G401.6 (cell line): Measurements from ENCODE around the gene HDAC6.
"Not testable (repeated sequence)": the region's sequence is repeated elsewhere in the genome, so short reads cannot be mapped to it uniquely, and the experiment has no call there.

Experiments
- FAIRE-seq: peaks from 2 replicates; lab custom pipeline; 2012; peaks lifted over from hg19 to GRCh38; lab: Jason Lieb, UNC

HDAC6 gene

GRCh38 chrX:48789366-48790220 is 12.3 kb upstream of the HDAC6 start:
- FAIRE-seq, result no peak

GRCh38 chrX:48790477-48790876 is 11.4 kb upstream of the HDAC6 start:
- FAIRE-seq, result no peak

- FAIRE-seq, result no peak
Observed at GRCh38 chrX:48791063-48791820, 10.6 kb upstream of the HDAC6 start.

GRCh38 chrX:48792219-48792618 is 9.6 kb upstream of the HDAC6 start:
- FAIRE-seq, result no peak

GRCh38 chrX:48793935-48794334 is 7.9 kb upstream of the HDAC6 start:
- FAIRE-seq, result no peak

GRCh38 chrX:48794340-48794910 is 7.4 kb upstream of the HDAC6 start:
- FAIRE-seq, result no peak

GRCh38 chrX:48794911-48795515 is 6.9 kb upstream of the HDAC6 start:
- FAIRE-seq, result no peak

- no peak for FAIRE-seq
Observed at GRCh38 chrX:48798318-48798717, 3.5 kb upstream of the HDAC6 start.

GRCh38 chrX:48800574-48801279 is 1.1 kb upstream of the HDAC6 start:
- no peak for FAIRE-seq

GRCh38 chrX:48802089-48802904 is 430 bp downstream of the HDAC6 start:
- no peak for FAIRE-seq

GRCh38 chrX:48802905-48803200 is 986 bp downstream of the HDAC6 start:
- FAIRE-seq, result no peak

GRCh38 chrX:48806081-48806480 is 4.2 kb downstream of the HDAC6 start:
- no peak for FAIRE-seq

- no peak for FAIRE-seq
Observed at GRCh38 chrX:48813644-48814043, 11.8 kb downstream of the HDAC6 start.

- FAIRE-seq, result no peak
Observed at GRCh38 chrX:48814722-48815121, 12.9 kb downstream of the HDAC6 start.

GRCh38 chrX:48815266-48815665 is 13.4 kb downstream of the HDAC6 start:
- no peak for FAIRE-seq

- FAIRE-seq, result no peak
Observed at GRCh38 chrX:48816014-48816810, 14.3 kb downstream of the HDAC6 start.

- FAIRE-seq, result no peak
Observed at GRCh38 chrX:48818098-48818497, 16.2 kb downstream of the HDAC6 start.

GRCh38 chrX:48818866-48819265 is 17.0 kb downstream of the HDAC6 start:
- no peak for FAIRE-seq

- not testable (repeated sequence) for FAIRE-seq
Observed at GRCh38 chrX:48819394-48819793, 17.5 kb downstream of the HDAC6 start.

- no peak for FAIRE-seq
Observed at GRCh38 chrX:48823053-48823452, 21.2 kb downstream of the HDAC6 start.

GRCh38 chrX:48824066-48824465 is 22.2 kb downstream of the HDAC6 start:
- no peak for FAIRE-seq
